Measurements from ENCODE around the gene ZNF630. TPM values are rescaled to one million over a fixed set of nuclear protein-coding genes. Genes with fewer than 3 reads are reported as not detected.
"Not testable (repeated sequence)": the region's sequence is repeated elsewhere in the genome, so short reads cannot be mapped to it uniquely, and the experiment has no call there.

The ZNF630 gene
- not detected in 2 replicates for total RNA-seq

DNA sequence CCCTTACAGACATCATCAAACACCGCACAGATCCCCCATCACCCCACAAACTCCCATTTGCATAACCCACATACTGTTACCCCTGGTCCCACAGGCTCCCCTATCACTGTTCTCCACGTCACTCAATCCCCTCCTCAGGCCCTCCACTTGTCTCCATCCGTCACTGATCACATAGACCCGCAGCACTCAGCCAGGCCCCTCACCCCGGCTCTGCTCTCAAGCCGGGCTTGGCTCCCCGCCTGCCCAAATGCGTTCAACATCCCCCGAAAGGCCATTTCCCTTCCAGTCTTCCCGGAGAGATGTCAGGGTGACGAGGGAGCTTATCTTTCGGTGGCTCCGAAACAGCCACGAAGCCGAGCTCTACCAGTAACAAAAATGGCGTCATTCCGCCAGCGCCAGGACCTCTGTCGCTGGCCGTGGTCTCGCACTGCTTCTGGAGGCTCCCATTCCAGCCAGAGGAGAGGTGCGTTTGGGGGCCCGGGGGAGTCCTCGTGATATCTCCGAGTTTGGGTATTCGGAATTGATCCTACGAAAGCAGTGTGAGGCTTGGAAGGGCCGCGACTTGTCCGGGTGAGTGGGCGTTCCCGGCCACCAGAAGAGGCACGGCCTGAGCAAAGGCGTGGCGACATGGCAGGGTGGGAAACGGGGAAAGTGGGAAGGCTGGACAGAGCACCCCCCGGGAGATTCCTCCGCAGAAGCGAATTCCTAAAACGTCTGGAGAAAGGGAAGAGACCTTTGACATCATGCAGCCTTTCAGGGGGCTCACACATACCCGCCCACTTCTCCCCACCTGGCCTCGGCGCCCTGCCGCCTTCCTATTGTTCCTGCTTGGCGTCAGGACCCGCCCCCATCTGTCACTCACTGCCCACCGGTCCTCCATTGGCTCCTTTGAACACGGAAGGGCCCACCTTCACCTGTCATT, at the start of gene ZNF630:
TSS of gene ZNF630 (minus strand) at position 577 of the 922 bp plus-strand sequence. CDS start 4,754 bp downstream, outside the sequence.
- Mint-ChIP-seq H3K36me3 (ENCODE audit: low read depth) (no peaks in the 10 kb centered on the region), H3K4me1 (no peaks in the 10 kb centered on the region), H3K27me3 (no peaks in the 10 kb centered on the region), H3K27ac (no peak within 1 kb of the TSS), H3K4me3 (no peak within 1 kb of the TSS), H3K9me3 (no peaks in the 10 kb centered on the region)
- TF ChIP-seq CTCF (IDR thresholded peaks at IDR 0.05) = no peak
- DNase-seq (no peak), ATAC-seq (ENCODE audit: low read depth) (no peak)
- intact Hi-C loops (cut with micrococcal nuclease) = no loop called here
- POLR2A ChIA-PET = no interaction called here
- CTCF ChIA-PET = no interaction called here

- ChIA-PET POLR2A (no interaction called here), CTCF (no interaction called here)
- H3K27me3 Mint-ChIP-seq = no peaks in the 10 kb centered on the region
Observed at GRCh38 chrX:48107717-48108116, 36.3 kb upstream of the ZNF630 start.

DNA sequence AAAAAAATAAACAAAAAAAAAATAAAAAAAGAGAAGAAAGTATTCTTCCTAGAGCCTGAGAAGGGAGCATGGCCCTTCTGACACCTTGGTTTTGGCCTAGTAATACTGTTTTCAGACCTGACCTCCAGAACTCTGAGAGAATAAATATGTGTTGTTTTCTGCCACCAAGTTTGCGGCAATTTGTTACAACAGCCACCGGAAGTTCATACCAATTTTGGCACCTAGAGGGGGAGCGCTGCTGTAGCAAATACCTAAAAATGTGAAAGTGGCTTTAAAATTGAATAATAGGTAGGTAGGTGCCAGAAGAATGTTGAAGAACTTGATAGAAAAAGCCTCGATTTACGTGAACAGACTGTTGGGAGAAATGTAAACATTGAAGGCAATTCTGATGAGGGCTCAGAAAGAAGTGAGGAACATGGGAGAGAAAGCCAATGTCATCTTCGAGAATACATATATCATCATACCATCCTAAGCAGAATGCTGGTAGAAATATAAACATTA, 31.5 kb upstream of the ZNF630 start:
- ATAC-seq (ENCODE audit: low read depth) = no peak
- Mint-ChIP-seq H3K4me3 (no peak overlapping the region), H3K9me3 (no peaks in the 10 kb centered on the region), H3K27ac (no peak overlapping the region), H3K4me1 (no peaks in the 10 kb centered on the region), H3K27me3 (no peaks in the 10 kb centered on the region), H3K36me3 (ENCODE audit: low read depth) (no peaks in the 10 kb centered on the region)
- intact Hi-C loops (cut with micrococcal nuclease) = no loop called here
- ChIA-PET CTCF (no interaction called here), POLR2A (no interaction called here)
- TF ChIP-seq CTCF (IDR thresholded peaks at IDR 0.05) = no peak
- DNase-seq = no peak

More at GRCh38 chrX:48107717-48108116, 36.3 kb upstream of the ZNF630 start:
- no peak for TF ChIP-seq CTCF (IDR thresholded peaks at IDR 0.05)
- no peak overlapping the region for H3K4me3 Mint-ChIP-seq
- H3K27ac Mint-ChIP-seq = no peak overlapping the region
- ATAC-seq (ENCODE audit: low read depth) (no peak), DNase-seq (no peak)
- H3K36me3 Mint-ChIP-seq (ENCODE audit: low read depth) = no peaks in the 10 kb centered on the region
- H3K4me1 Mint-ChIP-seq = no peaks in the 10 kb centered on the region
- intact Hi-C loops (cut with micrococcal nuclease) = no loop called here
- no peaks in the 10 kb centered on the region for H3K9me3 Mint-ChIP-seq

DNA sequence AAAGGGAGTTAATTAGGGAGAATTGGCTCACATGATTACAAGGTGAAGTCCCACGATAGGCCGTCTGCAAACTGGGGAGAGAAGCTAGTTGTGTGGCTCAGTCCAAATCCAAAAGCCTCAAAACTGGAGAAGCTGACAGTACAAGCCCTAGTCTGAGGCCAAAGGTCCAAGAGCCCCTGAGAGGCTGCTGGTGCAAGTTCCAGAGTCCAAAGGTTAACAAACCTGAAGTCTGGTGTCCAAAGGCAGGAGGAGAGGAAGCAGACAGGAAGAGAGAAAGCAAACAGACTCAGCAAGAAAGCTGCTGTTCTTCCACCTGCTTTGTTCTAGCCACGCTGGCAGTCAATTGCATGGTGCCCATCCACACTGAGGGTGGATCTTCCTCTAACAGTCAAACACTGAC, 30.0 kb upstream of the ZNF630 start:
- no peak overlapping the region for H3K27ac Mint-ChIP-seq
- CTCF ChIA-PET = no interaction called here
- DNase-seq = no peak
- intact Hi-C loops (cut with micrococcal nuclease) = no loop called here
- ATAC-seq (ENCODE audit: low read depth) = no peak
- no peaks in the 10 kb centered on the region for H3K36me3 Mint-ChIP-seq (ENCODE audit: low read depth)
- H3K4me3 Mint-ChIP-seq = no peak overlapping the region
- H3K27me3 Mint-ChIP-seq = no peaks in the 10 kb centered on the region
- POLR2A ChIA-PET = no interaction called here
- H3K9me3 Mint-ChIP-seq = no peaks in the 10 kb centered on the region
- no peaks in the 10 kb centered on the region for H3K4me1 Mint-ChIP-seq
- TF ChIP-seq CTCF (IDR thresholded peaks at IDR 0.05) = no peak

GRCh38 chrX:48092558-48092957, 21.1 kb upstream of the ZNF630 start:
- H3K27ac Mint-ChIP-seq; POLR2A ChIA-PET; CTCF ChIA-PET; H3K4me3 Mint-ChIP-seq; H3K27me3 Mint-ChIP-seq; DNase-seq; H3K36me3 Mint-ChIP-seq (ENCODE audit: low read depth); H3K4me1 Mint-ChIP-seq; ATAC-seq (ENCODE audit: low read depth); intact Hi-C loops (cut with micrococcal nuclease); H3K9me3 Mint-ChIP-seq: not testable (repeated sequence)

All from activated B cell treated with CpG ODN at 0.5 μM for 24 hours (primary cell).